Upper lobe of left lung (tissue), 6 donors: ENCODE results near the gene VRK2. TPM values are rescaled to one million over a fixed set of nuclear protein-coding genes. Genes with fewer than 3 reads are reported as not detected.

Experiments
- ATAC-seq, 2 donors: fragments of 200-7000 bp; cut with Tn5 transposase; one replicate each; pipeline ENCODE4 v1.9.1; 2022; ENCODE audit warnings: mild to moderate bottlenecking in 2 of 2, moderate library complexity in 2 of 2; ENCODE audit not compliant: low FRiP score in 2 of 2
- DNase-seq, 2 donors: peaks; one replicate each; pipeline ENCODE4 v3.0.0-alpha.2; 2019 to 2020
- H3K27ac ChIP-seq, 4 donors: fragments of 200-600 bp; sonication (generic); one replicate each; pipeline ENCODE4 v1.5.1; 2016 to 2019
- H3K27me3 ChIP-seq, 4 donors: fragments of 200-600 bp; sonication (generic); one replicate each; pipeline ENCODE4 v1.5.1; 2017 to 2019
- H3K36me3 ChIP-seq, 4 donors: fragments of 200-600 bp; sonication (generic); one replicate each; pipeline ENCODE4 v1.5.1; 2016 to 2019
- H3K4me1 ChIP-seq, 4 donors: fragments of 200-600 bp; sonication (generic); one replicate each; pipeline ENCODE4 v1.5.1; 2018 to 2019
- H3K4me3 ChIP-seq, 4 donors: fragments of 200-600 bp; sonication (generic); one replicate each; pipeline ENCODE4 v1.5.1; 2017 to 2019; ENCODE audit warnings: mild to moderate bottlenecking in 2 of 4, moderate library complexity in 1 of 4
- H3K9me3 ChIP-seq, 4 donors: fragments of 200-600 bp; sonication (generic); one replicate each; pipeline ENCODE4 v1.5.1; 2018 to 2019
- CTCF ChIP-seq, 6 experiments: fragments of 450-650 bp in 4 of 6; fragments of 200-600 bp in 2 of 6; sonication (generic) in 2 of 6; IDR thresholded peaks; one replicate each; pipeline ENCODE4 v1.5.1; 2016 to 2019; ENCODE audit warnings: antibody characterized with exemption in 6 of 6
- EP300 ChIP-seq, 4 donors: sonication (generic); formaldehyde crosslinking; IDR thresholded peaks; one replicate each; pipeline ENCODE4 v1.5.1; 2017; ENCODE audit warnings: antibody characterized with exemption in 4 of 4, control low read depth in 2 of 4
- POLR2A ChIP-seq, 4 donors: fragments of 450-650 bp; IDR thresholded peaks; one replicate each; pipeline ENCODE4 v1.5.1; 2016 to 2017; ENCODE audit warnings: antibody characterized with exemption in 4 of 4, mild to moderate bottlenecking in 2 of 4
- POLR2AphosphoS5 ChIP-seq, 2 donors: sonication (generic); formaldehyde crosslinking; IDR thresholded peaks; one replicate each; pipeline ENCODE4 v1.5.1; 2017; ENCODE audit warnings: antibody characterized with exemption in 2 of 2
- WGBS, 2 donors: methylation state at CpG; one replicate each; pipeline ENCODE4 v1.1.5; 2017 to 2018; 5-methylcytosine and 5-hydroxymethylcytosine counted together
- total RNA-seq, 6 donors: library from RNA; depleted of rRNA in 4 of 6; stranded (reverse); fragments of >200 nt in 4 of 6; gene quantifications; one replicate each; pipeline versions ENCODE4 v1.1.0 to v1.2.1, GENCODE V29; 2016 to 2021
- donor health status: DM: no; HTN: no; CAD: no; lungs with moderate emphysema.
- donor health status: DM: no; HTN: yes; CAD: no; lungs with severe emphysema.

The VRK2 gene
- total RNA-seq, 6 donors from 2014 or later, result 15.6 to 28.1 (median 22.8) TPM

GRCh38 chr2:58098254-58099095 lies 51.9 kb downstream of the VRK2 start:
- Histone ChIP-seq H3K9me3 (peaks cover 0 to 9% (median 0%) of the 10 kb centered on the region in 4 donors), H3K4me3 (no peak overlapping the region), H3K27me3 (no peaks in the 10 kb centered on the region), H3K36me3 (no peaks in the 10 kb centered on the region), H3K4me1 (no peaks in the 10 kb centered on the region), H3K27ac (no peak overlapping the region)
- TF ChIP-seq POLR2A (IDR thresholded peaks at IDR 0.05), result no peak
- TF ChIP-seq POLR2AphosphoS5 (IDR thresholded peaks at IDR 0.05), result no peak
- ATAC-seq, result no peak
- no peak for DNase-seq
- 83 to 91% methylated on average over 4 of the region's 4 CpGs for WGBS, 2 donors

- Histone ChIP-seq H3K36me3 (no peaks in the 10 kb centered on the region), H3K9me3 (peaks cover 0 to 9% (median 0%) of the 10 kb centered on the region in 4 donors), H3K27me3 (no peaks in the 10 kb centered on the region), H3K4me3 (no peak overlapping the region), H3K27ac (no peak overlapping the region), H3K4me1 (no peaks in the 10 kb centered on the region)
- no peak for ATAC-seq
- 81 to 86% methylated on average over 4 of the region's 4 CpGs for WGBS, 2 donors
- DNase-seq, result no peak
- TF ChIP-seq POLR2AphosphoS5 (IDR thresholded peaks at IDR 0.05), result no peak
- TF ChIP-seq EP300 (IDR thresholded peaks at IDR 0.05), result no peak
- no peak for TF ChIP-seq POLR2A (IDR thresholded peaks at IDR 0.05)
- TF ChIP-seq CTCF (IDR thresholded peaks at IDR 0.05), result no peak
These were observed 52.6 kb downstream of the VRK2 start for GRCh38 chr2:58099096-58099769.

GRCh38 chr2:58101500-58101899 lies 54.9 kb downstream of the VRK2 start:
- DNase-seq (no peak), ATAC-seq (no peak)
- Histone ChIP-seq H3K36me3 (no peaks in the 10 kb centered on the region), H3K27ac (no peak overlapping the region), H3K4me3 (no peak overlapping the region), H3K4me1 (no peaks in the 10 kb centered on the region), H3K27me3 (no peaks in the 10 kb centered on the region), H3K9me3 (no peaks in the 10 kb centered on the region)
- TF ChIP-seq POLR2A (IDR thresholded peaks at IDR 0.05) (no peak), EP300 (IDR thresholded peaks at IDR 0.05) (no peak), CTCF (IDR thresholded peaks at IDR 0.05) (no peak), POLR2AphosphoS5 (IDR thresholded peaks at IDR 0.05) (no peak)

GRCh38 chr2:58106896-58107295 lies 60.3 kb downstream of the VRK2 start:
- no peak for ATAC-seq
- no peak for DNase-seq

GRCh38 chr2:58107803-58108710 lies 61.5 kb downstream of the VRK2 start:
- WGBS, 2 donors, result 61 to 73% methylated on average over 10 of the region's 10 CpGs
- no peak overlapping the region for H3K4me3 ChIP-seq
- no peaks in the 10 kb centered on the region for H3K9me3 ChIP-seq
- no peaks in the 10 kb centered on the region for H3K27me3 ChIP-seq
- TF ChIP-seq POLR2AphosphoS5 (IDR thresholded peaks at IDR 0.05) (peak in 1 of 2 donors; percentile 36), CTCF (IDR thresholded peaks at IDR 0.05) (no peak), POLR2A (IDR thresholded peaks at IDR 0.05) (peak in 1 of 4 donors; percentile 34), EP300 (IDR thresholded peaks at IDR 0.05) (peak in 2 of 4 donors; percentile 48 to 61)
- ATAC-seq, result peak; percentile 80 to 89
- H3K4me1 ChIP-seq, result peaks cover 0 to 10% (median 5%) of the 10 kb centered on the region in 4 donors
- no peaks in the 10 kb centered on the region for H3K36me3 ChIP-seq
- H3K27ac ChIP-seq, result peak overlapping the region; percentile 28 to 67 (median 48)
- peak in 1 of 2 donors; percentile 43 for DNase-seq

More at GRCh38 chr2:58106896-58107295, 60.3 kb downstream of the VRK2 start:
- H3K36me3 ChIP-seq, result no peaks in the 10 kb centered on the region
- no peaks in the 10 kb centered on the region for H3K27me3 ChIP-seq
- H3K9me3 ChIP-seq, result no peaks in the 10 kb centered on the region
- no peak for TF ChIP-seq POLR2A (IDR thresholded peaks at IDR 0.05)
- peaks cover 0 to 10% (median 5%) of the 10 kb centered on the region in 4 donors for H3K4me1 ChIP-seq
- no peak overlapping the region for H3K4me3 ChIP-seq
- no peak overlapping the region for H3K27ac ChIP-seq
